GM19240 (cell line): ENCODE measurements around the gene MACROD2.

Source experiments
- DNase-seq: peaks from one replicate; pipeline ENCODE4 v3.0.0; 2011; ENCODE audit warnings: low spot score; ENCODE audit not compliant: insufficient read length

Gene MACROD2

GRCh38 chr20:14062171-14062570 lies 66.9 kb downstream of the MACROD2 start:
- DNase-seq: no peak

GRCh38 chr20:14062786-14063185 lies 67.5 kb downstream of the MACROD2 start:
- no peak for DNase-seq

GRCh38 chr20:14064333-14064732 lies 69.0 kb downstream of the MACROD2 start:
- no peak for DNase-seq

- DNase-seq: no peak
Observed at GRCh38 chr20:14064921-14065320, 69.6 kb downstream of the MACROD2 start.

GRCh38 chr20:14065774-14066173 lies 70.5 kb downstream of the MACROD2 start:
- DNase-seq: no peak

- no peak for DNase-seq
Observed at GRCh38 chr20:14067603-14068002, 72.3 kb downstream of the MACROD2 start.

GRCh38 chr20:14069796-14070195 lies 74.5 kb downstream of the MACROD2 start:
- DNase-seq: no peak

GRCh38 chr20:14093652-14094051 lies 98.3 kb downstream of the MACROD2 start:
- no peak for DNase-seq

- no peak for DNase-seq
Observed at GRCh38 chr20:14098261-14098660, 102.9 kb downstream of the MACROD2 start.

GRCh38 chr20:14113416-14113815 lies 118.1 kb downstream of the MACROD2 start:
- DNase-seq: no peak

GRCh38 chr20:14114065-14114704 lies 118.9 kb downstream of the MACROD2 start:
- no peak for DNase-seq

GRCh38 chr20:14116037-14116436 lies 120.7 kb downstream of the MACROD2 start:
- no peak for DNase-seq

GRCh38 chr20:14117768-14118167 lies 122.5 kb downstream of the MACROD2 start:
- DNase-seq: no peak

GRCh38 chr20:14126856-14127255 lies 131.5 kb downstream of the MACROD2 start:
- no peak for DNase-seq

GRCh38 chr20:14127514-14128223 lies 132.4 kb downstream of the MACROD2 start:
- no peak for DNase-seq

- DNase-seq: no peak
Observed at GRCh38 chr20:14134004-14134403, 138.7 kb downstream of the MACROD2 start.

- no peak for DNase-seq
Observed at GRCh38 chr20:14142171-14142570, 146.9 kb downstream of the MACROD2 start.

GRCh38 chr20:14142964-14143627 lies 147.8 kb downstream of the MACROD2 start:
- DNase-seq: no peak

- no peak for DNase-seq
Observed at GRCh38 chr20:14148042-14148441, 152.7 kb downstream of the MACROD2 start.

GRCh38 chr20:14155361-14155760 lies 160.0 kb downstream of the MACROD2 start:
- no peak for DNase-seq

- no peak for DNase-seq
Observed at GRCh38 chr20:14178528-14178927, 183.2 kb downstream of the MACROD2 start.

GRCh38 chr20:14178952-14179351 lies 183.6 kb downstream of the MACROD2 start:
- no peak for DNase-seq
